ENCODE results near the gene SPAG16. TPM values are rescaled to one million over a fixed set of nuclear protein-coding genes. Genes with fewer than 3 reads are reported as not detected.

SPAG16 gene
- total RNA-seq, 1 experiment from 2014 or later, result 17.6 TPM

DNA sequence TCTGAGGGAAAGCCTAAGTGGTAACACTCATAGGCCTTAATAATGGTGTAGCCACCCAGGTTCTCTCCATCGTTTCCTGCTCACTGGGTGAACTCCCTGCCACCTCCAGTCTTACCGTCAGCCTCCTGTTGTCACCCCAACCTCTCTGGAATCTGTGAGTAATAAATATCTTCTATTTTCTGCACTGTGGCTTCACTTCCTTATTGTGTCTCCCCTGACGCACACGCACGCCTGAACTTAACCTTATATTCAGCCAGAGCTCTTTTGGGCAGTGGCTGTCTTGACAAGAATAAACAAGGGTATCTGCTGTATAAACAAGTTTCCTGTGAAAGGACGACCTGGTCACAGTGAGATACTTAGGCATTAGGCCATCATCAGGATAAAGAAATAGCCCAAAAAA is 467.2 kb downstream of the SPAG16 start:
- no peaks in the 10 kb centered on the region for H3K36me3 ChIP-seq
- H3K4me1 ChIP-seq (replicated peaks), result no peaks in the 10 kb centered on the region
- no peak for DNase-seq (ENCODE audit: low read depth in 1 of 2, low spot score in 2 of 2)
- no peaks in the 10 kb centered on the region for H3K27me3 ChIP-seq (replicated peaks)
- no peaks in the 10 kb centered on the region for H3K9me3 ChIP-seq (replicated peaks)
- no peak overlapping the region for H3K4me3 ChIP-seq
- H3K27ac ChIP-seq, result no peak overlapping the region

DNA sequence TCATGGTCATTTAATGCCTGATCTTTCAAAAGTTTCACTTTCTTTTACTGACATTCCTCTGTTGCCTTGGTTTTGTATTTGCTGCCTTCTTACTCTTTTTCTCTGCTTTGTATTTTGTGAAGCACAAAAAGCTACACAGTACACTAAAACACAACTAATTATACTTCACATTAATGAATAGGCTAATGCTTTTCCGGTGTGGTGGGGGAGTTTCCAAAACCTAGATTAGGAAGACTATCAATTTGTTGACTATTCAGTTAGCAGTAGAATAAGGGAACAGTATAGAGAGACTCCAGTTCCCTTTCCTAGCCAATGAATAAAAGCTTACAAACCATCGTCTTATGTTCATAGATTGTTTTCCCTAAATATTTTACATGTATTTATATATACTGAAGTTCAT is 468.3 kb downstream of the SPAG16 start:
- no peaks in the 10 kb centered on the region for H3K4me1 ChIP-seq (replicated peaks)
- H3K4me3 ChIP-seq, result no peak overlapping the region
- H3K9me3 ChIP-seq (replicated peaks), result no peaks in the 10 kb centered on the region
- H3K27ac ChIP-seq, result no peak overlapping the region
- no peaks in the 10 kb centered on the region for H3K27me3 ChIP-seq (replicated peaks)
- no peak for DNase-seq (ENCODE audit: low read depth in 1 of 2, low spot score in 2 of 2)
- H3K36me3 ChIP-seq, result no peaks in the 10 kb centered on the region

DNA sequence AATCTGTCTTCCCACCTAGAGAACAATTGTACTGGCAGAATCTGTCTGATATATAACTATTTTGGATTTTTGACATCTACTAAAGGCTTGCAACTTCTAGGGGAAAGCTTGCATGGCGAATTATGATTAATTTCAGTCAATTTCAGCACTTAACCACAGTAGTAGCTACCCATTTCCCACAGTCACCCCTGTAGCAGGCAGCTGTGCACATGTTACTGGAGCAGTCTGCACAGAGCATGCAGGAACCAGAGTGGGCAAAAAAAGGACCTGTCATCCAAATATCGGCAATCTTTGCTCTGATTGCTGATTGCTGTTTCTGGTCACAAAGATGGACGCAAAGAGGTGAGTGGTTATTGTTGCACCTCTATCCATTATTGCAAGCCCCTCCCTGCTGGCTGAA is 473.3 kb downstream of the SPAG16 start:
- H3K9me3 ChIP-seq (replicated peaks), result no peaks in the 10 kb centered on the region
- no peaks in the 10 kb centered on the region for H3K36me3 ChIP-seq
- DNase-seq (ENCODE audit: low read depth in 1 of 2, low spot score in 2 of 2), result no peak

DNA sequence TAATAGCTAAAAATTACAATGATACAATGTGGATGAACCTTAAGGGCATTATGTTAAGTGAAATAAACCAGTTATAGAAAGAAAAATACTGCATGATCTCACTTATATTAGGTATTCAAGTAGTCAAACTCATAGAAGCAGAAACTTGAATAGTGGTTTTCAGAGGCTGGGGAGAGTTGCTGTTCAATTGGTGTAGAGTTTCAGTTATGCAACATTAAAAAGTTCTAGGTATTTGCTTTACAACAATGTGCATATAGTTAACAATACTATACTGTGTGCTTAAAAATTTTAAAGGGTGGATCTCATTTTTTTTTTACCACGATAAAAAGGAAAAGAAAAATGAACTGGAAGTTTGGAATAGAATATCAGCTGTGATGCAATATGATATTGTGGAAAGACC is 479.1 kb downstream of the SPAG16 start:
- Histone ChIP-seq H3K36me3 (no peaks in the 10 kb centered on the region), H3K27ac (no peak overlapping the region), H3K4me3 (no peak overlapping the region), H3K4me1 (replicated peaks) (peaks cover 24% of the 10 kb centered on the region), H3K9me3 (replicated peaks) (no peaks in the 10 kb centered on the region), H3K27me3 (replicated peaks) (no peaks in the 10 kb centered on the region)
- DNase-seq (ENCODE audit: low read depth in 1 of 2, low spot score in 2 of 2), result no peak

More for the DNA sequence above, 473.3 kb downstream of the SPAG16 start:
- Histone ChIP-seq H3K27ac (no peak overlapping the region), H3K4me1 (replicated peaks) (no peaks in the 10 kb centered on the region), H3K4me3 (no peak overlapping the region), H3K27me3 (replicated peaks) (no peaks in the 10 kb centered on the region)

DNA sequence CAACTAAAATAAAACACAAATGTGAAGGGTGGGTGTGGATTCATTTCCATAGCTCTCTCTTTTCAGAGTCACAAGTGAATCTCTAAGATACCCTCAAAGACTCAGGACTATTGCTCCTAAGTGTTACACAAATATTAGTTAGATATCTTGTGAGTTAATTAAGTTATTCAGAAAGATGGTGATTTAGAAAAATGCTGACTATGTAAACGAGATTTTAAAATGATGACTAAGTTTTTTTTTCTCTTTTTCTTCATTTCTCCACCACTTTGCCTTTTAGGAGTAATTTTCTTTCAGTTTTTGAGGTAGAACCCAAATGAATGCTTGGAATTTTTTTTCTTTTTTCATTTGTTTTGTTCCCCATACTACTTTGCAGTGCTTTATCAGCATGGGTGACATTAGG is 479.7 kb downstream of the SPAG16 start:
- H3K4me3 ChIP-seq, result no peak overlapping the region
- H3K27ac ChIP-seq, result no peak overlapping the region
- DNase-seq (ENCODE audit: low read depth in 1 of 2, low spot score in 2 of 2), result no peak
- no peaks in the 10 kb centered on the region for H3K9me3 ChIP-seq (replicated peaks)
- H3K4me1 ChIP-seq (replicated peaks), result peaks cover 24% of the 10 kb centered on the region
- H3K27me3 ChIP-seq (replicated peaks), result no peaks in the 10 kb centered on the region
- H3K36me3 ChIP-seq, result no peaks in the 10 kb centered on the region

DNA sequence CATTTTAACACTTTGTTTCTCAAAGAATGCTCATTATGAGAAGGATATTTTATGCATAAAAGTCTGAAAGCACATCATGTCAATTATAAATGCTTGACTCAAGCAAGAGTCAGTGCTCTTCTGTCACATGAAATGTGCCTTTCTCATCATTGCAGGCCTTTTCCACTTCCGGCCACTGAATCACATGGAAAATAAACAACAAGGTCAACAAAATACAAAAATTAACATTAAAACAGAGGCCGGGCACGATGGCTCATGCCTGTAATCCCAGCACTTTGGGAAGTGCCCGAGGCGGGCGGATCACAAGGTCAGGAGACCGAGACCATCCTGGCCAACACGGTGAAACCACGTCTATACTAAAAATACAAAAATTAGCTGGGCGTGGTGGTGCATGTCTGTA is 480.6 kb downstream of the SPAG16 start:
- peak; percentile 46 to 47 for DNase-seq (ENCODE audit: low read depth in 1 of 2, low spot score in 2 of 2)
- Histone ChIP-seq H3K36me3 (no peaks in the 10 kb centered on the region), H3K9me3 (replicated peaks) (no peaks in the 10 kb centered on the region), H3K27ac (peak overlapping the region; percentile 80), H3K4me1 (replicated peaks) (peaks cover 24% of the 10 kb centered on the region), H3K27me3 (replicated peaks) (no peaks in the 10 kb centered on the region), H3K4me3 (no peak overlapping the region)

DNA sequence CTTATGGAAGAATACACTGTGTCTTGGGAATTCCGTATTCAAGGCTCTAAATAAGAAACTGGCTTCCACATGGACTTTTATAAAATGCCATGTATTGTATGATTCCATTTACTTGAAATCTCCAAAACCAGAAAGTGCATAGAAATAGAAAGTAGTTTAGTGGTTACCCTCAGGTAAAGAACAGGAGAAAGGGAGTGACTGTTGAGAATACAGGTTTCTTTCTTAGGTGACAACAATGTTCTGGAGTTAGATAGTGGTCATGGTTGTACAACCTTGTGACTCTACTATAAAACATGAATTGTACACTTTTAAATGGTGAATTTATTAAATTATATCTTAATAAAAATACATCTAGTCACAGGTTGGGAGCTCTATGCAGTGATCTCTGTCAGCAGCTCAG is 481.8 kb downstream of the SPAG16 start:
- Histone ChIP-seq H3K4me3 (no peak overlapping the region), H3K27me3 (replicated peaks) (no peaks in the 10 kb centered on the region), H3K27ac (peak overlapping the region; percentile 80), H3K9me3 (replicated peaks) (no peaks in the 10 kb centered on the region), H3K4me1 (replicated peaks) (peaks cover 24% of the 10 kb centered on the region), H3K36me3 (no peaks in the 10 kb centered on the region)
- DNase-seq (ENCODE audit: low read depth in 1 of 2, low spot score in 2 of 2), result no peak

DNA sequence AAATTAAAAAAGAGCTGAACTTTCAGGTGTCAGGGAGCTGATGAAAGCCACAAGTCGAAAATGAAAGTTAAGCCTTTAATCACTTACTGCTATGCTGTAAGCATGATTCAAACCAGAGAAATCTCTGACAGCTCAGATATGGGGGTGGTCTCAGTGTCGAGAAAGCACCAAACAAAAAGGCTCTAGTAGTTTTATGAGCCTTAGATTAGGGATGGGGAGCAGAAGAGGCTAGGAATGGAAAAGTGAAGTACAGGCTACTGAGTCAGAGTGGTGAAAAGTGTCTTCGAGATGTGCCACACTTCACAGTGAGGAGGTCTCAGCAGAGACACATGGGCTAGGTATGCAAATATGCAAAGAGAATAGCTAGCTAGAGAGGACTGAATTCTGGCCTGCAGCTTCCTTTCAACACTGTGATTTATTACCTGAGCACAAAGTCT is 482.2 kb downstream of the SPAG16 start:
- peak overlapping the region; percentile 80 for H3K27ac ChIP-seq
- no peak overlapping the region for H3K4me3 ChIP-seq
- DNase-seq (ENCODE audit: low read depth in 1 of 2, low spot score in 2 of 2), result peak in 1 of 2 experiments; percentile 20
- H3K9me3 ChIP-seq (replicated peaks), result no peaks in the 10 kb centered on the region
- H3K27me3 ChIP-seq (replicated peaks), result no peaks in the 10 kb centered on the region
- H3K4me1 ChIP-seq (replicated peaks), result peaks cover 24% of the 10 kb centered on the region
- H3K36me3 ChIP-seq, result no peaks in the 10 kb centered on the region

DNA sequence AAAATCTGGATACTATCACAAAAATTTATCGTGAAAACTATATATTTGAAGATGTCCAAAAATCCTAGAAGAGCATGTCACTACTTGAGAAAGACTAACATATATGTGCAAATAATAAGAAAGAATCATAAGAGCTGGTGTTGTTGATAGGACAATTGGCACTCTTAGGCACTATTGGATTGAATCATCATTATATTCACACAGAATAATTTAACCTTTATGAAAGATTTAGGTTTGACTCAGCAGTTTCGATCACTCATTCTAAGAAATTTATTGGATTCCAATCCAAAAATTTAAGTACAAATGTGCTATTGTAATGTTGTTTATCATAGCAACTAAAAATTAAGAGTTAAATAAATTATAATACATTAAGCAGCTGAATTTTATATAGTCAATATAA is 503.6 kb downstream of the SPAG16 start:
- no peaks in the 10 kb centered on the region for H3K4me1 ChIP-seq (replicated peaks)
- H3K36me3 ChIP-seq, result no peaks in the 10 kb centered on the region
- no peaks in the 10 kb centered on the region for H3K9me3 ChIP-seq (replicated peaks)
- H3K27ac ChIP-seq, result no peak overlapping the region
- no peak overlapping the region for H3K4me3 ChIP-seq
- H3K27me3 ChIP-seq (replicated peaks), result no peaks in the 10 kb centered on the region
- no peak for DNase-seq (ENCODE audit: low read depth in 1 of 2, low spot score in 2 of 2)

DNA sequence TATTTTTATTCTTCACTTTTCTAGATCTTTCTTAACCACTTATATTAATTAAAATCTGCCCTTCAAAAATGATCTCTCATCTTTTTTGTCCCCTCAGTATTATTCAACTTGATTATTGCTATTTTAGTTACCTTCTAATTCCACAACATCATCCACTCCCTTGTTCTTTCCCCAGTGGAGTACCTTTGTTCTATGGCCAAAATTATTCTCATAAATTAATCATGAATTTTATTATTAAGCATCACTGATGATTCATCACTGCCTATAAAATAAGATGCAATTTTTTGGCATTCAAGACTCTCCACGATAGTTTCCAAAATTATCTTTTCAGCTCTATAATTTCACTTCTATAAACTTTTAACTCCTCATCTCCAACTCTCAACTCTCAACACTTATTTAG is 505.7 kb downstream of the SPAG16 start:
- no peak overlapping the region for H3K27ac ChIP-seq
- H3K27me3 ChIP-seq (replicated peaks), result no peaks in the 10 kb centered on the region
- DNase-seq (ENCODE audit: low read depth in 1 of 2, low spot score in 2 of 2), result no peak
- no peaks in the 10 kb centered on the region for H3K4me1 ChIP-seq (replicated peaks)
- H3K4me3 ChIP-seq, result no peak overlapping the region
- no peaks in the 10 kb centered on the region for H3K36me3 ChIP-seq
- no peaks in the 10 kb centered on the region for H3K9me3 ChIP-seq (replicated peaks)

DNA sequence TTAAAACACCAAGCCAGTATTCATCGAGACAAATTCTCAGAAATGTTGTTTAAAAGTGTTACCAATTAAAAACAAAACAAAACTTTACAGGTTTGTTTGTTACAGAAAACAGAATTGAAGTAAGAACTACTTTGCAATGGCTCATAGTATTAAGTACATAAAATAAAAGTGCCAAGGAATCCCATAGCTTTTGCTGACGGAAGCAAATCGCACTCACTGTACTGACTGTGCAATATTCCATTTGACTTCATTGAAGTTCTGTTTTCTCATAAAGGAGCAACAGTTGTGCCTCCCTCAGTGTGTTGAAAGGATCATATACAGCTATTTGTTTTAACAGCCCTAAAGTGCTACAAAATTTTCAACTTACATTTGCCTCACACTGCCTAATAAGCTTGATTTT is 507.8 kb downstream of the SPAG16 start:
- Histone ChIP-seq H3K36me3 (no peaks in the 10 kb centered on the region), H3K9me3 (replicated peaks) (no peaks in the 10 kb centered on the region), H3K27ac (no peak overlapping the region), H3K27me3 (replicated peaks) (no peaks in the 10 kb centered on the region), H3K4me3 (no peak overlapping the region), H3K4me1 (replicated peaks) (no peaks in the 10 kb centered on the region)
- no peak for DNase-seq (ENCODE audit: low read depth in 1 of 2, low spot score in 2 of 2)

DNA sequence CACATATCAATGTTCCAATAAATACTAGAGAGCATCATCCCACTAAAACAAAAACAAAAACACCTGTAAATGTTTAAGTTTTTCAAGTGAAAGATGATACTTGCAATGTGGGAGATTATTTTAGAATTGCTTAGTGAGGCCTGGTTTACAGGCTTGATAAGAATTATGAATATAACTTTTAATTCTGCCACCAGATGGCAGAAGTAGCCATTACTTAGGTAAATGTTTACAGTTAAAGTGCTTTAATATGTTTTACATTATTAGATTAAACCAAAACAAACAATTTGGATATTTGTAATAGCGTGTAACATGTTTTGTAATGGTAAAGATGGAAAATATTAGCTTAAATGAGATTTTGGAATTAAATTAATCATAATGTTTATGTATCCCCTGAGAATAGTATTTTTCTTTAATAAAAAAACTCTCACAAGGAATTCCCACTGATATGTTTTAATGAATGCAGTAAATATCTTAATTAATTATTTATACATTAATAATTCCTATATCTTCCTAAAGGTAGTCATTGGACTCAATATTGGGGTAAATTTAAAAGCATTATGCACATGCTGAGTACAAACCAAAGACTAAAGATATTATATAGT is 522.0 kb downstream of the SPAG16 start:
- H3K27ac ChIP-seq, result no peak overlapping the region
- no peaks in the 10 kb centered on the region for H3K27me3 ChIP-seq (replicated peaks)
- no peaks in the 10 kb centered on the region for H3K36me3 ChIP-seq
- no peaks in the 10 kb centered on the region for H3K4me1 ChIP-seq (replicated peaks)
- H3K9me3 ChIP-seq (replicated peaks), result no peaks in the 10 kb centered on the region
- H3K4me3 ChIP-seq, result no peak overlapping the region
- peak in 1 of 2 experiments; percentile 4 for DNase-seq (ENCODE audit: low read depth in 1 of 2, low spot score in 2 of 2)

DNA sequence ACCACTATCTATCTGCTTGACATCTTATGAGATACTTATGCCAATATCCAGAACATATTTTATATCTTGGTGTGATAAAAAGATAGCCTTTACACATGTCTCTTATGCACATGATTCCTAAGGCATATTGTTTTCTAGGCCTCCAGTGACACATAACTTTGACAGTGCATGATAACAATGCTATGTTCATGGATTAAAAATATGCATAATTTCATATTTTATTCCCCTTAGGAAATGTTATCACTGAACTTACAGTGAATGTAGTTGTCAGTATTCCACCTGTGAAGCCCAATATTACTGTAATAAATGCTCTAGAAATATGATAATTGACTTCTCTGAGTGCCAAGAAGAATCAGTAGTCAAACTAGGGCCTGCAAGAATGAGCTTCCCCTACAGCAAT is 532.3 kb downstream of the SPAG16 start:
- H3K27me3 ChIP-seq (replicated peaks), result no peaks in the 10 kb centered on the region
- H3K27ac ChIP-seq, result no peak overlapping the region
- no peaks in the 10 kb centered on the region for H3K36me3 ChIP-seq
- no peaks in the 10 kb centered on the region for H3K9me3 ChIP-seq (replicated peaks)
- DNase-seq (ENCODE audit: low read depth in 1 of 2, low spot score in 2 of 2), result no peak
- H3K4me1 ChIP-seq (replicated peaks), result peaks cover 7% of the 10 kb centered on the region; the same call in 1 of the 2 replicates
- no peak overlapping the region for H3K4me3 ChIP-seq

DNA sequence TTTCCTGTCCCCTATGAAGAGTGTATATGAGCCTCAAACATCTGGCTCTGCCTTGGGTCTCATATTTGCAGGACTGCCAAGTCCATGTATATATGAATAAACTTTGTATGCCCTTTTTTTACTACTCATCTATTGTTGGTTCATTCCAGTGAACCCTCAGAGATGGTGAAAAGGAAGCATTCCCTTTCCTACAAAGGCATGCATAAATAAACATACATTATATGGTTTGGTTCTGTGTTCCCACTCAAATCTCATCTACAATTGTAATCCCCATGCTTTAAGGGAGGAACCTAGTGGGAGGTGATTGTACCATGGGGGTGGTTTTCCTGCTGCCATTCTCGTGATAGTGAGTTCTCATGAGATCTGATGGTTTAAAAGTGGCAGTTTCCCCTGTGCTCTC is 534.2 kb downstream of the SPAG16 start:
- Histone ChIP-seq H3K4me1 (replicated peaks) (peaks cover 7% of the 10 kb centered on the region; the same call in 1 of the 2 replicates), H3K27ac (no peak overlapping the region), H3K36me3 (no peaks in the 10 kb centered on the region), H3K9me3 (replicated peaks) (no peaks in the 10 kb centered on the region), H3K4me3 (no peak overlapping the region), H3K27me3 (replicated peaks) (no peaks in the 10 kb centered on the region)
- DNase-seq (ENCODE audit: low read depth in 1 of 2, low spot score in 2 of 2), result peak in 1 of 2 experiments; percentile 50

DNA sequence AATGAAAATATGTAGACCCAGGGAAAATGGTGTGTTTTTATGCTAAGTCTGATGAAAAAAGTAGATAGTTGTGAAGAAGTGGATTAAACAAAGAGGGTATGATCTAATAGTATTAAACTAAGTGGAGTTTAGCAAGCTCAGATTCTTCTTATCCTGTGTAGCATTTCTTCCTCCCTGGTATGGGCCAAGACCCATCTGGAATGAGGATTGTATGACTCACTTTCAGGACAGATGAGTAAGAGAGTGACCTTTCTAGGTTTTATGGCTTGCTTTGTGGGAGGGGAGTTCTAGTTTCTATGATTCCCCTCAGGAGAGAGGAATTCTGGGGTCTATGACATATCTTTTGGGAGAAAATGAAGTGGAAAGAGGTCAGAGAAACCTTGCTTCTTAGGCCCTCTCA is 550.1 kb downstream of the SPAG16 start:
- Histone ChIP-seq H3K27me3 (replicated peaks) (no peaks in the 10 kb centered on the region), H3K9me3 (replicated peaks) (no peaks in the 10 kb centered on the region), H3K36me3 (no peaks in the 10 kb centered on the region), H3K27ac (no peak overlapping the region), H3K4me1 (replicated peaks) (no peaks in the 10 kb centered on the region; the same call in 1 of the 2 replicates), H3K4me3 (no peak overlapping the region)
- DNase-seq (ENCODE audit: low read depth in 1 of 2, low spot score in 2 of 2), result no peak
